Smooth muscle cell (in vitro differentiated cells): ENCODE data around the gene ST13. TPM values are rescaled to one million over a fixed set of nuclear protein-coding genes. Genes with fewer than 3 reads are reported as not detected.

Experiments used
- DNase-seq: peaks from one replicate; lab custom pipeline; 2025; ENCODE audit not compliant: unreplicated experiment; lab: John Stamatoyannopoulos, UW
- H2AFZ ChIP-seq: fragments of 200-600 bp; sonication (generic); 2 replicates; pipeline ENCODE4 v1.6.0; 2016; ENCODE audit warnings: antibody characterized with exemption, low read depth, mild to moderate bottlenecking
- H3F3A ChIP-seq: fragments of 200-600 bp; sonication (generic); 2 replicates; pipeline ENCODE4 v1.6.0; 2017; ENCODE audit warnings: antibody characterized with exemption, low read depth
- H3K27ac ChIP-seq: fragments of 200-600 bp; sonication (generic); 2 replicates; pipeline ENCODE4 v1.5.1; 2016; ENCODE audit warnings: low read depth, mild to moderate bottlenecking
- H3K27me3 ChIP-seq: fragments of 200-600 bp; sonication (generic); 2 replicates; pipeline ENCODE4 v1.6.1; 2016; ENCODE audit warnings: low read depth, mild to moderate bottlenecking
- H3K36me3 ChIP-seq: fragments of 200-600 bp; sonication (generic); 2 replicates; pipeline ENCODE4 v1.5.1; 2016; ENCODE audit warnings: low read depth
- H3K4me1 ChIP-seq: fragments of 200-600 bp; sonication (generic); 2 replicates; pipeline ENCODE4 v1.5.1; 2016; ENCODE audit warnings: low read depth
- H3K4me2 ChIP-seq: fragments of 200-600 bp; sonication (generic); 2 replicates; pipeline ENCODE4 v1.6.0; 2016; ENCODE audit warnings: mild to moderate bottlenecking
- H3K4me3 ChIP-seq: fragments of 200-600 bp; sonication (generic); 2 replicates; pipeline ENCODE4 v1.5.1; 2016; ENCODE audit warnings: mild to moderate bottlenecking
- H3K79me2 ChIP-seq: fragments of 200-600 bp; sonication (generic); 2 replicates; pipeline ENCODE4 v1.6.0; 2016; ENCODE audit warnings: low read depth, mild to moderate bottlenecking
- H3K9ac ChIP-seq: fragments of 200-600 bp; sonication (generic); 2 replicates; pipeline ENCODE4 v1.6.0; 2016; ENCODE audit warnings: low read depth
- H3K9me3 ChIP-seq: fragments of 200-600 bp; sonication (generic); replicated peaks from 2 replicates; pipeline ENCODE4 v1.5.1; 2016; ENCODE audit warnings: low read depth
- H4K20me1 ChIP-seq: fragments of 200-600 bp; sonication (generic); 2 replicates; pipeline ENCODE4 v1.6.0; 2016; ENCODE audit warnings: low read depth
- CTCF ChIP-seq: fragments of 200-600 bp; sonication (generic); IDR thresholded peaks from 2 replicates; pipeline ENCODE4 v1.5.1; 2017; ENCODE audit warnings: borderline replicate concordance, mild to moderate bottlenecking, antibody characterized with exemption; ENCODE audit not compliant: insufficient read depth, poor library complexity, severe bottlenecking
- WGBS: methylation state at CpG from one replicate; pipeline ENCODE4 v1.1.7; 2016; ENCODE audit warnings: low lambda C conversion rate; 5-methylcytosine and 5-hydroxymethylcytosine counted together
- polyA plus RNA-seq: library from polyadenylated mRNA; unstranded; fragments of >200 nt; fragmentation: Nextera tagmentation; extraction: Ambion mirVana; gene quantifications from 2 replicates; pipeline ENCODE4 v1.2.1, GENCODE V29; 2016
- total RNA-seq: library from RNA; depleted of rRNA; stranded (reverse); fragments of >200 nt; gene quantifications from 2 replicates; pipeline ENCODE4 v1.2.3, GENCODE V29; 2014

ST13 gene
- total and polyA plus RNA-seq, 2 experiments from 2014 or later = 118 to 129 TPM

GRCh38 chr22:40808018-40808841, 48.2 kb downstream of the ST13 start:
- WGBS = 71% methylated on average over 6 of the region's 6 CpGs
- no peak for DNase-seq
- H3K9me3 ChIP-seq = no peaks in the 10 kb centered on the region
- no peak overlapping the region for H3K4me3 ChIP-seq
- no peaks in the 10 kb centered on the region for H3F3A ChIP-seq
- H3K79me2 ChIP-seq = peaks cover 89% of the 10 kb centered on the region
- H3K9ac ChIP-seq = no peak overlapping the region
- H3K36me3 ChIP-seq = no peaks in the 10 kb centered on the region
- H3K27ac ChIP-seq = peak overlapping the region; percentile 53
- no peak for TF ChIP-seq CTCF
- H3K4me2 ChIP-seq = peak overlapping the region; percentile 32
- peaks cover 14% of the 10 kb centered on the region for H4K20me1 ChIP-seq
- H3K27me3 ChIP-seq = no peaks in the 10 kb centered on the region
- no peaks in the 10 kb centered on the region for H3K4me1 ChIP-seq
- no peak overlapping the region for H2AFZ ChIP-seq

- 95% methylated on average over 3 of the region's 3 CpGs for WGBS
- TF ChIP-seq CTCF = no peak
- Histone ChIP-seq H3F3A (no peaks in the 10 kb centered on the region), H3K27me3 (no peaks in the 10 kb centered on the region), H3K4me1 (no peaks in the 10 kb centered on the region), H3K4me2 (no peak overlapping the region), H3K36me3 (no peaks in the 10 kb centered on the region), H3K9ac (no peak overlapping the region), H4K20me1 (peaks cover 14% of the 10 kb centered on the region), H2AFZ (no peak overlapping the region), H3K27ac (no peak overlapping the region), H3K79me2 (peaks cover 82% of the 10 kb centered on the region), H3K9me3 (no peaks in the 10 kb centered on the region), H3K4me3 (no peak overlapping the region)
- DNase-seq = no peak
Observed at GRCh38 chr22:40806711-40807110, 49.7 kb downstream of the ST13 start.

- WGBS = 78% methylated on average over 3 of the region's 3 CpGs
- DNase-seq = no peak
- Histone ChIP-seq H3K4me1 (no peaks in the 10 kb centered on the region), H3K27me3 (no peaks in the 10 kb centered on the region), H2AFZ (no peak overlapping the region), H3K4me3 (no peak overlapping the region), H3K36me3 (no peaks in the 10 kb centered on the region), H3K79me2 (peaks cover 78% of the 10 kb centered on the region), H3F3A (no peaks in the 10 kb centered on the region), H3K9me3 (no peaks in the 10 kb centered on the region), H3K27ac (peak overlapping the region; percentile 32), H3K9ac (no peak overlapping the region), H4K20me1 (peaks cover 11% of the 10 kb centered on the region), H3K4me2 (peak overlapping the region; percentile 10)
- no peak for TF ChIP-seq CTCF
Observed at GRCh38 chr22:40805699-40806203, 50.7 kb downstream of the ST13 start.
